Neural progenitor cell (in vitro differentiated cells): ENCODE results near the gene RNF145.

Experiments
- EZH2 ChIP-seq: fragments of 200-600 bp; sonication (generic); IDR thresholded peaks from 2 replicates; pipeline ENCODE4 v1.6.1; 2017; ENCODE audit warnings: antibody characterized with exemption, mild to moderate bottlenecking, moderate library complexity
- EZH2phosphoT487 ChIP-seq: fragments of 200-600 bp; sonication (generic); IDR thresholded peaks from 2 replicates; pipeline ENCODE4 v1.6.1; 2017; ENCODE audit warnings: antibody characterized with exemption
- TF ChIP-seq, protein P1 (sequence below): fragments of 200-600 bp; sonication (generic); IDR thresholded peaks from 2 replicates; pipeline ENCODE4 v1.5.1; 2017; ENCODE audit warnings: antibody characterized with exemption, mild to moderate bottlenecking

DNA sequence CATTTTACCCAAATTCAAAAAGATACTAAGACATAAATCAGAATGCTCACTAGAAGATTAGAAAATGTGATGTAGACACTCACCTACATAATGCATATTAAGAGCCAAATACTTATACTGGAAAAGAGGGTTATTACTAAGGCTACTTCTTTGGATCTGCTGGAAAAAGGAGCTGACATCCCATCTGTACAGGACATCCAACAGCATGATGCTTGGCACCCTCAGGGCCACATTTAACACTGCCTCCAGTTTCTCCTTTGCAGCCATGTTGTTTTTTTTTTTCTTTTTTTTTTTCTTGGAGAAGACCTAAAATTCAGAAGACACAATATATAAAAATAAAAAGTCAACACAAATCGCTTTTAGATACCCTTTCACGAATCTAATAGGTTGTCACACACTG is 6.0 kb downstream of the RNF145 start:
- TF ChIP-seq, protein P1, sequence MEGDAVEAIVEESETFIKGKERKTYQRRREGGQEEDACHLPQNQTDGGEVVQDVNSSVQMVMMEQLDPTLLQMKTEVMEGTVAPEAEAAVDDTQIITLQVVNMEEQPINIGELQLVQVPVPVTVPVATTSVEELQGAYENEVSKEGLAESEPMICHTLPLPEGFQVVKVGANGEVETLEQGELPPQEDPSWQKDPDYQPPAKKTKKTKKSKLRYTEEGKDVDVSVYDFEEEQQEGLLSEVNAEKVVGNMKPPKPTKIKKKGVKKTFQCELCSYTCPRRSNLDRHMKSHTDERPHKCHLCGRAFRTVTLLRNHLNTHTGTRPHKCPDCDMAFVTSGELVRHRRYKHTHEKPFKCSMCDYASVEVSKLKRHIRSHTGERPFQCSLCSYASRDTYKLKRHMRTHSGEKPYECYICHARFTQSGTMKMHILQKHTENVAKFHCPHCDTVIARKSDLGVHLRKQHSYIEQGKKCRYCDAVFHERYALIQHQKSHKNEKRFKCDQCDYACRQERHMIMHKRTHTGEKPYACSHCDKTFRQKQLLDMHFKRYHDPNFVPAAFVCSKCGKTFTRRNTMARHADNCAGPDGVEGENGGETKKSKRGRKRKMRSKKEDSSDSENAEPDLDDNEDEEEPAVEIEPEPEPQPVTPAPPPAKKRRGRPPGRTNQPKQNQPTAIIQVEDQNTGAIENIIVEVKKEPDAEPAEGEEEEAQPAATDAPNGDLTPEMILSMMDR = no peak
- TF ChIP-seq EZH2phosphoT487 (no peak), EZH2 (no peak)
